ENCODE data around the gene PTGDS. TPM values are rescaled to one million over a fixed set of nuclear protein-coding genes. Genes with fewer than 3 reads are reported as not detected.

Gene PTGDS
- total and polyA plus RNA-seq, 9 donors = 5.8 to 191 (median 43.1) TPM

DNA sequence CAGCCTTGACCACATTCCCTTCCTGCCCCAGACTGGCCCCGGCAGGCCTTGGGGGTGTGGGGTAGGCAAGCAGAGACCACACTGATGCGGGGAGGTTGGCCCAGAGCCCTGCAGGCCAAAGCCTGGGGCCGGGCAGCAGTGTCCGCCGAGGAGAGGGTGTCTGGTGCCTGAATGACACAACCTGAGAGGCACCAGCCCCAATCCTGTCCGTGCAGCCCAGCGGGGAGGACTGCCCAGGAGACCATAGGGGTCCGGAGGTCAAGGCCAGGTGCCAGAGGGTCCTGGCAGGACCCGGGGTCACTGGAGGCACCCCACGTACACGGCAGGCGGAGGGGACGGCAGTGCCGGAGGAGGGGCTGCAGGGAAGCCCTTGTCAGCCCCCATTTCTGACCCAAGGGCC is 5.6 kb upstream of the PTGDS start:
- no peaks in the 10 kb centered on the region for H3K4me1 ChIP-seq (ENCODE audit: insufficient read depth)
- 73 to 78% (median 76%) methylated on average over 10 to 14 of the region's 14 CpGs for WGBS, 3 donors
- no peaks in the 10 kb centered on the region for H3K36me3 ChIP-seq
- TF ChIP-seq EP300 (IDR thresholded peaks at IDR 0.05) = no peak
- no peak for TF ChIP-seq POLR2A (IDR thresholded peaks at IDR 0.05)
- TF ChIP-seq CTCF (IDR thresholded peaks at IDR 0.05) = no peak
- intact Hi-C loops (cut with DNase I) = no loop called here
- no peak overlapping the region for H3K27ac ChIP-seq
- no peak for DNase-seq
- H3K27me3 ChIP-seq = no peaks in the 10 kb centered on the region
- H3K4me3 ChIP-seq = no peak overlapping the region
- no peaks in the 10 kb centered on the region for H3K9me3 ChIP-seq

- no peaks in the 10 kb centered on the region for H3K9me3 ChIP-seq
- no peak for DNase-seq
- H3K4me3 ChIP-seq = no peak overlapping the region
- no peak overlapping the region for H3K27ac ChIP-seq
- no peaks in the 10 kb centered on the region for H3K27me3 ChIP-seq
- no peaks in the 10 kb centered on the region for H3K4me1 ChIP-seq (ENCODE audit: insufficient read depth)
- WGBS, 3 donors = 61 to 72% (median 70%) methylated on average over 11 of the region's 11 CpGs
- intact Hi-C loops (cut with DNase I) = no loop called here
- TF ChIP-seq EP300 (IDR thresholded peaks at IDR 0.05) (no peak), POLR2A (IDR thresholded peaks at IDR 0.05) (no peak), CTCF (IDR thresholded peaks at IDR 0.05) (no peak)
- H3K36me3 ChIP-seq = no peaks in the 10 kb centered on the region
These were observed 5.0 kb upstream of the PTGDS start for GRCh38 chr9:136972335-136972734.

GRCh38 chr9:136972743-136973142 is 4.6 kb upstream of the PTGDS start:
- TF ChIP-seq EP300 (IDR thresholded peaks at IDR 0.05) = no peak
- no peak for TF ChIP-seq POLR2A (IDR thresholded peaks at IDR 0.05)
- no peak for TF ChIP-seq CTCF (IDR thresholded peaks at IDR 0.05)
- Histone ChIP-seq H3K4me1 (ENCODE audit: insufficient read depth) (peaks cover 2% of the 10 kb centered on the region), H3K27ac (no peak overlapping the region), H3K27me3 (no peaks in the 10 kb centered on the region), H3K9me3 (no peaks in the 10 kb centered on the region), H3K36me3 (no peaks in the 10 kb centered on the region), H3K4me3 (no peak overlapping the region)
- WGBS, 3 donors = 26 to 44% (median 36%) methylated on average over 13 of the region's 13 CpGs
- intact Hi-C loops (cut with DNase I) = no loop called here
- DNase-seq = no peak

GRCh38 chr9:136973618-136974617 is 3.4 kb upstream of the PTGDS start:
- peaks cover 6% of the 10 kb centered on the region for H3K4me1 ChIP-seq (ENCODE audit: insufficient read depth)
- H3K36me3 ChIP-seq = no peaks in the 10 kb centered on the region
- no peak for DNase-seq
- H3K4me3 ChIP-seq = no peak overlapping the region
- intact Hi-C loops (cut with DNase I) = no loop called here
- TF ChIP-seq CTCF (IDR thresholded peaks at IDR 0.05) (no peak), EP300 (IDR thresholded peaks at IDR 0.05) (no peak), POLR2A (IDR thresholded peaks at IDR 0.05) (no peak)
- no peak overlapping the region for H3K27ac ChIP-seq
- 88 to 89% (median 89%) methylated on average over 28 to 29 of the region's 29 CpGs for WGBS, 3 donors
- H3K27me3 ChIP-seq = no peaks in the 10 kb centered on the region
- H3K9me3 ChIP-seq = no peaks in the 10 kb centered on the region
